Panc1 (cell line): ENCODE measurements around the gene ARMCX2. TPM values are rescaled to one million over a fixed set of nuclear protein-coding genes. Genes with fewer than 3 reads are reported as not detected.
A peak's percentile ranks its signal among the peaks of the same experiment; 100 is the strongest.

Experiments used
- ATAC-seq: fragments of 200-7000 bp; cut with Tn5 transposase; 2 replicates; pipeline ENCODE4 v1.9.1; 2020; ENCODE audit warnings: mild to moderate bottlenecking, moderate library complexity
- BruUV-seq: library from RNA; stranded (reverse); fragments of 400-500 nt; replicated peaks from 2 replicates; lab custom pipeline; 2021; lab: Mats Ljungman, UMichigan
- CTCF ChIA-PET: fragments of 300-600 bp; sonication (Branson Sonifier 250); formaldehyde crosslinking; loops from one replicate; lab custom pipeline; 2022; ENCODE audit warnings: antibody characterized with exemption; lab: Charles Lee
- POLR2A ChIA-PET: fragments of 300-600 bp; sonication (Branson Sonifier 250); formaldehyde crosslinking; loops from one replicate; lab custom pipeline; 2022; ENCODE audit warnings: antibody characterized with exemption; lab: Charles Lee
- DNase-seq: peaks from one replicate; pipeline ENCODE4 v3.0.0-alpha.2; 2010; ENCODE audit warnings: low read depth, low spot score
- H3K27ac ChIP-seq: 2 replicates; pipeline ENCODE4 v1.5.1; 2011; ENCODE audit warnings: mild to moderate bottlenecking, low read length, inconsistent platforms
- H3K27me3 ChIP-seq: fragments of 200-500 bp; sonication (Bioruptor generic); 2 replicates; pipeline ENCODE4 v1.6.0; 2014; ENCODE audit warnings: low read length, inconsistent platforms; ENCODE audit not compliant: control insufficient read depth, insufficient read depth
- H3K36me3 ChIP-seq: fragments of 200-500 bp; sonication (Bioruptor generic); 2 replicates; pipeline ENCODE4 v1.5.1; 2014; ENCODE audit warnings: inconsistent platforms, mild to moderate bottlenecking, low read length, moderate library complexity; ENCODE audit not compliant: control insufficient read depth, insufficient read depth
- H3K4me1 ChIP-seq: 2 replicates; pipeline ENCODE4 v1.5.1; 2011; ENCODE audit warnings: inconsistent platforms, mild to moderate bottlenecking, low read length, moderate library complexity; ENCODE audit not compliant: control insufficient read depth, insufficient read depth
- H3K4me3 ChIP-seq, 2 experiments: 2 replicates each; pipeline ENCODE4 v1.5.1; 2011 to 2012; ENCODE audit warnings: low read depth in 2 of 2, low read length in 2 of 2, mild to moderate bottlenecking in 2 of 2, inconsistent platforms in 1 of 2, moderate library complexity in 1 of 2
- H3K9me3 ChIP-seq: fragments of 200-500 bp; sonication (Bioruptor generic); 2 replicates; pipeline ENCODE4 v1.5.1; 2014; ENCODE audit warnings: low read depth, mild to moderate bottlenecking, inconsistent platforms, low read length, moderate library complexity; ENCODE audit not compliant: control insufficient read depth, insufficient read depth
- CTCF ChIP-seq: fragments of 450-650 bp; IDR thresholded peaks from 2 replicates; pipeline ENCODE4 v1.5.1; 2017; ENCODE audit warnings: mild to moderate bottlenecking
- POLR2AphosphoS5 ChIP-seq: IDR thresholded peaks from 2 replicates; pipeline ENCODE4 v1.6.1; 2012; ENCODE audit warnings: mild to moderate bottlenecking, low read depth, low read length, moderate library complexity
- REST ChIP-seq, 2 experiments: IDR thresholded peaks; 2 replicates each; pipeline ENCODE4 v1.6.1; 2011 to 2012; ENCODE audit warnings: low read depth in 2 of 2, control low read depth in 1 of 2, low read length in 1 of 2, mild to moderate bottlenecking in 1 of 2, moderate library complexity in 1 of 2; ENCODE audit not compliant: insufficient read depth in 1 of 2
- SIN3A ChIP-seq: IDR thresholded peaks from 2 replicates; pipeline ENCODE4 v1.6.1; 2012; ENCODE audit warnings: low read depth, mild to moderate bottlenecking, low read length, moderate library complexity, borderline replicate concordance; ENCODE audit not compliant: insufficient read depth
- TCF7L2 ChIP-seq: IDR thresholded peaks from 2 replicates; pipeline ENCODE4 v1.6.1; 2011; ENCODE audit warnings: mild to moderate bottlenecking, low read depth, low read length, inconsistent platforms
- in situ Hi-C: cut with HindIII; loops from 2 replicates; pipeline ENCODE4 v1.10.0; 2016; ENCODE audit warnings: low sequenced_read_pairs, low pct_unique_long_range_greater_than_20kb
- intact Hi-C: fragments of 100-400 bp; cut with micrococcal nuclease; formaldehyde crosslinking; loops from one replicate; pipeline ENCODE4 v1.10.0; 2022; ENCODE audit not compliant: unreplicated experiment
- total RNA-seq: library from RNA; stranded (reverse); gene quantifications from one replicate; pipeline ENCODE4 v1.2.1, GENCODE V29; 2021; ENCODE audit not compliant: unreplicated experiment

The ARMCX2 gene
- total RNA-seq, 1 experiment from 2014 or later = 1.0 TPM

- intact Hi-C loops = no loop called here
- DNase-seq (peak; percentile 36), ATAC-seq (peak; percentile 95)
- Histone ChIP-seq H3K27ac (peak within 1 kb of the TSS; percentile 80), H3K4me3 (peak within 1 kb of the TSS; percentile 65 to 78), H3K27me3 (no peaks in the 10 kb centered on the region), H3K36me3 (no peaks in the 10 kb centered on the region), H3K9me3 (no peaks in the 10 kb centered on the region), H3K4me1 (peaks cover 6% of the 10 kb centered on the region)
- ChIA-PET CTCF (interaction anchor here (0.9 kb wide), 1 partner anchor 227 kb away, joined by 3 read pairs; the partner anchor contains the start of gene RPL36A), POLR2A (no interaction called here)
- in situ Hi-C loops = no loop called here
- BruUV-seq = no TSS peak
- TF ChIP-seq CTCF = peak; percentile 79
- TF ChIP-seq SIN3A = no peak
Observed at GRCh38 chrX:101617211-101618191, 42.1 kb downstream of the ARMCX2 start, which contains the start of gene ARMCX6. ARMCX6 (minus strand) TSS chrX:101618000; CDS start chrX:101616620, 1,380 bp downstream.

- H3K4me3 ChIP-seq = no peak overlapping the region
- no peaks in the 10 kb centered on the region for H3K4me1 ChIP-seq
- CTCF ChIA-PET = no interaction called here
- POLR2A ChIA-PET = no interaction called here
- in situ Hi-C loops (no loop called here), intact Hi-C loops (no loop called here)
- no TSS peak for BruUV-seq
- H3K9me3 ChIP-seq = no peaks in the 10 kb centered on the region
- no peak for DNase-seq
- H3K27me3 ChIP-seq = peaks cover 10% of the 10 kb centered on the region
- H3K27ac ChIP-seq = no peak overlapping the region
- no peak for ATAC-seq
- TF ChIP-seq POLR2AphosphoS5 (no peak), TCF7L2 (no peak), REST (IDR thresholded peaks at IDR 0.05; ENCODE audit: insufficient read depth in 1 of 2, low read depth in 2 of 2, low read length in 1 of 2) (no peak), CTCF (no peak), SIN3A (no peak)
- no peaks in the 10 kb centered on the region for H3K36me3 ChIP-seq
Observed at GRCh38 chrX:101605728-101606127, 53.9 kb downstream of the ARMCX2 start.

Other genes starting within 250 kb of the ARMCX2 start
- 5.0 TPM for gene ARMCX4, start 174.4 kb downstream of the ARMCX2 start, total RNA-seq
- gene ARMCX1, start 109.3 kb downstream of the ARMCX2 start, total RNA-seq = 4.7 TPM
- 43.6 TPM for gene ARMCX6, start 41.9 kb downstream of the ARMCX2 start, total RNA-seq
- 25.9 TPM for gene ARMCX3, start 36.7 kb downstream of the ARMCX2 start, total RNA-seq